Liver (tissue), 9 donors: Measurements from ENCODE around the gene NAV2. TPM values are rescaled to one million over a fixed set of nuclear protein-coding genes. Genes with fewer than 3 reads are reported as not detected.
A peak's percentile ranks its signal among the peaks of the same experiment; 100 is the strongest.

Experiments
- DNase-seq: peaks from one replicate; pipeline ENCODE4 v3.0.0-alpha.2; 2017; ENCODE audit warnings: low spot score
- H3K27ac ChIP-seq, 2 donors: one replicate each; pipeline ENCODE4 v1.7.0; 2013; ENCODE audit warnings: inconsistent platforms in 2 of 2, low read length in 2 of 2, control low read depth in 1 of 2, low read depth in 1 of 2, mild to moderate bottlenecking in 1 of 2
- H3K27me3 ChIP-seq, 4 donors: one replicate each; pipeline versions ENCODE4 v1.6.1 to v1.7.0; 2013; ENCODE audit warnings: low read length in 3 of 4, inconsistent platforms in 1 of 4, mild to moderate bottlenecking in 1 of 4, moderate library complexity in 1 of 4; ENCODE audit not compliant: control insufficient read depth in 4 of 4, insufficient read depth in 4 of 4
- H3K36me3 ChIP-seq, 4 donors: one replicate each; pipeline versions ENCODE4 v1.6.1 to v1.7.0; 2013; ENCODE audit warnings: low read length in 3 of 4, mild to moderate bottlenecking in 3 of 4, low read depth in 1 of 4, moderate library complexity in 1 of 4; ENCODE audit not compliant: control insufficient read depth in 4 of 4, insufficient read depth in 3 of 4
- H3K4me1 ChIP-seq, 4 donors: one replicate each; pipeline versions ENCODE4 v1.6.1 to v1.7.0; 2013; ENCODE audit warnings: low read length in 3 of 4, mild to moderate bottlenecking in 3 of 4, moderate library complexity in 1 of 4; ENCODE audit not compliant: control insufficient read depth in 4 of 4, insufficient read depth in 4 of 4
- H3K4me3 ChIP-seq, 3 donors: one replicate each; pipeline versions ENCODE4 v1.6.1 to v1.7.0; 2013; ENCODE audit warnings: low read length in 3 of 3, control low read depth in 1 of 3, low read depth in 1 of 3, mild to moderate bottlenecking in 1 of 3
- H3K9ac ChIP-seq, 2 donors: one replicate each; pipeline ENCODE4 v1.7.0; 2013; ENCODE audit warnings: low read length in 2 of 2, mild to moderate bottlenecking in 2 of 2, moderate library complexity in 2 of 2, control low read depth in 1 of 2, low read depth in 1 of 2
- H3K9me3 ChIP-seq, 4 donors: one replicate each; pipeline versions ENCODE4 v1.6.1 to v1.7.0; 2013; ENCODE audit warnings: low read length in 3 of 4; ENCODE audit not compliant: control insufficient read depth in 4 of 4
- ATF3 ChIP-seq: IDR thresholded peaks from 2 replicates; pipeline ENCODE4 v1.6.1; 2016; ENCODE audit warnings: antibody characterized with exemption
- CTCF ChIP-seq: fragments of 150-350 bp; IDR thresholded peaks from 2 replicates; pipeline ENCODE4 v1.5.1; 2017; ENCODE audit warnings: improper control_type of control experiment, low read depth, low read length; ENCODE audit not compliant: missing input control
- EGR1 ChIP-seq, 2 donors: IDR thresholded peaks; 2 replicates each; pipeline ENCODE4 v1.6.1; 2016 to 2018; ENCODE audit warnings: antibody characterized with exemption in 2 of 2, low read depth in 2 of 2
- FOXA1 ChIP-seq: IDR thresholded peaks from 2 replicates; pipeline ENCODE4 v1.6.1; 2016; ENCODE audit warnings: antibody characterized with exemption
- FOXA2 ChIP-seq: IDR thresholded peaks from 2 replicates; pipeline ENCODE4 v1.6.1; 2016; ENCODE audit warnings: antibody characterized with exemption
- HNF4A ChIP-seq, 2 donors: conservative IDR thresholded peaks; 2 replicates each; pipeline ENCODE4 v1.6.1; 2016; ENCODE audit warnings: antibody characterized with exemption in 2 of 2, mild to moderate bottlenecking in 2 of 2
- MAX ChIP-seq: IDR thresholded peaks from 2 replicates; pipeline ENCODE4 v1.6.1; 2016; ENCODE audit warnings: antibody characterized with exemption
- RAD21 ChIP-seq, 2 donors: IDR thresholded peaks; 2 replicates each; pipeline ENCODE4 v1.6.1; 2016; ENCODE audit warnings: antibody characterized with exemption in 2 of 2, mild to moderate bottlenecking in 2 of 2
- REST ChIP-seq: IDR thresholded peaks from 2 replicates; pipeline ENCODE4 v1.6.1; 2016; ENCODE audit warnings: antibody characterized with exemption, mild to moderate bottlenecking
- RXRA ChIP-seq, 2 donors: IDR thresholded peaks; 2 replicates each; pipeline ENCODE4 v1.6.1; 2017 to 2018; ENCODE audit warnings: antibody characterized with exemption in 2 of 2, mild to moderate bottlenecking in 1 of 2
- SP1 ChIP-seq: IDR thresholded peaks from 2 replicates; pipeline ENCODE4 v1.6.1; 2018; ENCODE audit warnings: antibody characterized with exemption, mild to moderate bottlenecking
- ZBTB33 ChIP-seq: IDR thresholded peaks from 2 replicates; pipeline ENCODE4 v1.6.1; 2016; ENCODE audit warnings: antibody characterized with exemption
- WGBS: extraction: QIAGEN DNeasy Blood & Tissue Kit; methylation state at CpG from one replicate; pipeline ENCODE4 v1.1.7; 2013; 5-methylcytosine and 5-hydroxymethylcytosine counted together
- polyA plus RNA-seq, 2 donors: library from polyadenylated mRNA; stranded (reverse) in 1 of 2; unstranded in 1 of 2; fragments of 200-250 nt in 1 of 2; fragments of >200 nt in 1 of 2; fragmentation: Nextera tagmentation in 1 of 2; extraction: Ambion mirVana in 1 of 2; gene quantifications; one replicate each; pipeline versions ENCODE4 v1.2.1 to v1.2.3, GENCODE V29; 2013 to 2015
- total RNA-seq, 2 donors: library from RNA; depleted of rRNA; stranded (reverse); fragments of >200 nt; gene quantifications; one replicate each; pipeline ENCODE4 v1.2.3, GENCODE V29; 2014
- donor health status: healthy.
- donor health status: healthy.
- donor health status: healthy.
- donor health status: healthy.
- donor health status: healthy.

The NAV2 gene
- total and polyA plus RNA-seq, 4 donors = 6.3 to 20.5 (median 11.6) TPM

GRCh38 chr11:19811380-19811779, 98.7 kb downstream of the NAV2 start (continued):
- TF ChIP-seq REST = no peak
- no peak for TF ChIP-seq ATF3
- TF ChIP-seq FOXA1 = no peak
- peak; percentile 89 for TF ChIP-seq MAX
- peak; percentile 47 for TF ChIP-seq SP1
- TF ChIP-seq HNF4A (conservative IDR thresholded peaks at IDR 0.05) = peak; percentile 48 to 60
- peak; percentile 15 for TF ChIP-seq ZBTB33

- Histone ChIP-seq H3K27me3 (no peaks in the 10 kb centered on the region), H3K36me3 (no peaks in the 10 kb centered on the region), H3K4me3 (no peak overlapping the region), H3K9me3 (no peaks in the 10 kb centered on the region), H3K9ac (no peak overlapping the region), H3K27ac (no peak overlapping the region), H3K4me1 (peaks cover 0 to 14% (median 6%) of the 10 kb centered on the region in 4 donors)
- 98% methylated on average over 1 of the region's 1 CpG for whole genome bisulfite sequencing
- no peak for DNase-seq
- TF ChIP-seq EGR1 (IDR thresholded peaks at IDR 0.05; ENCODE audit: low read depth in 2 of 2) (no peak), FOXA2 (no peak), RAD21 (IDR thresholded peaks at IDR 0.05) (no peak), ZBTB33 (no peak), CTCF (no peak), REST (no peak), RXRA (IDR thresholded peaks at IDR 0.05) (no peak)
Observed at GRCh38 chr11:19812096-19812495, 99.5 kb downstream of the NAV2 start.
